Stimulated activated CD8-positive, alpha-beta memory T cell treated with anti-CD3 and anti-CD28 coated beads, Interleukin-15, amount 100 ng/mL, for 48 hours (primary cell): ENCODE results near the gene SH3BGRL3.
"Not testable (repeated sequence)": the region's sequence is repeated elsewhere in the genome, so short reads cannot be mapped to it uniquely, and the experiment has no call there.

Experiments
- DNase-seq, 2 donors: peaks; one replicate each; pipeline ENCODE4 v3.0.0-alpha.2; 2020; ENCODE audit warnings: low read depth in 2 of 2

SH3BGRL3 gene

GRCh38 chr1:26279456-26280332, at the start of gene SH3BGRL3:
Gene SH3BGRL3 (plus strand): TSS chr1:26280086. CDS start chr1:26280156, 70 bp downstream.
- DNase-seq: peak; percentile 84 to 85

- not testable (repeated sequence) for DNase-seq
Measured at GRCh38 chr1:26230682-26231081, 49.2 kb upstream of the SH3BGRL3 start.

GRCh38 chr1:26233903-26234643, 45.8 kb upstream of the SH3BGRL3 start, which contains the start of gene CEP85:
Gene CEP85 (plus strand): TSS chr1:26234200. CDS start chr1:26239784, 5,584 bp downstream.
- peak; percentile 96 to 97 for DNase-seq

GRCh38 chr1:26234644-26235370, 45.1 kb upstream of the SH3BGRL3 start:
- DNase-seq: no peak

- no peak for DNase-seq
Measured at GRCh38 chr1:26237230-26237966, 42.5 kb upstream of the SH3BGRL3 start.

DNA sequence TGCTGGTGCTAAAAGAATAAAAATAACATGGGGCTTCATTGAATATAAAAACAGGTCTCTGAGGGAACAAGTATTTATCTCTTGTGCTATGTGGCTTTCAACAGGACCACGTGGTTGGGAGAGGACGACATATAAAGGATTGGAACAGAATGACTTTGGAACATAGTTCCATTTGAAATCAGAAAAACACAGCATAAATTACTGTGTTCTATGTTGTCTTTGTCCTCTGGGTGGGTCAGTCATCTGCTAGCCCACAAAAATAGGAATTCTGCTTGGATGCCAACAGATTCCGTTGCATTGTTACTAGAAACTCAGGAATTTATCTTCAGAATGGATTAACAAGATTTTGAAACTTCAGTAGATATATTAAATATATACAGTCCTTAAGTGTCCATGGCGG, 40.0 kb upstream of the SH3BGRL3 start:
- DNase-seq: no peak

DNA sequence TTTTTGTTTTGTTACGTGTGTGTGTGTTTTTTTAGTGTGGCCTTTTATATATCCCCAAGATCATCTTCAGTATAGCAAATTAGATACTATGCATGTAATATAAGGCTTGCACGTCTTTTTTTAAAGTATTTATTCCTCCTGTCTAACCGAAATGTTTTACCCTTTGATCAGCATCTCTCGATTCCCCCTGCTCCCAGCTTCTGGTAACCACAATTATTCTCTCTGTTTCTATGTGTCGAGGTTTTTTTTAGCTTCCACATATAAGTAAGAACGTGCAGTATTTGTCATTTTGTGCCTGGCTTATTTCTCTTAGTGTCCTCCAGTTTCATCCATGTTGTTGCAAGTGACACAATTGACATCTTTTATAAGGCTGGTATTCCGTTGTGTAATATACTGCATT, 27.2 kb upstream of the SH3BGRL3 start:
- no peak for DNase-seq

GRCh38 chr1:26254404-26254803, 25.5 kb upstream of the SH3BGRL3 start:
- no peak for DNase-seq

DNA sequence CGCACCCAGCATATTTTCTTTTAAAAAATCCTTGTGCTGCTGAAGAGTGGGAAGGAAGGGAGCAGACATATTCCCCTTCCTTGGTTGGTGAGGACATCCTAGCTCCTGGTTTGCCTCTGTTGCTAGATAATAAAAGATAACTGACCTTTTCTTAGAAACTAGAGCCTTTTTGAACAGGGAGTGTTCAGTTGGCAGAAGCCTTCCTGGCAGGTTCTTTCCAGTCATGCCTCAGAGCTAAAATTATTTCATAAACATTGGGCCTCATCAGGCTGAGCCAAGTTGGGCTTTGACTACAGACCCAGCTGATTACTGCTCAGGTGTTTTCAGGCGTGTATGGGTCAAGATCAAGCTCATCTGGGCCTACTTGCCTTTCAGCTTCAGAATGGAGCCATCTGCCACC, 22.7 kb upstream of the SH3BGRL3 start:
- DNase-seq: no peak

GRCh38 chr1:26259005-26259404, 20.9 kb upstream of the SH3BGRL3 start:
- no peak for DNase-seq

- DNase-seq: no peak
Measured at GRCh38 chr1:26259578-26259977, 20.3 kb upstream of the SH3BGRL3 start.

DNA sequence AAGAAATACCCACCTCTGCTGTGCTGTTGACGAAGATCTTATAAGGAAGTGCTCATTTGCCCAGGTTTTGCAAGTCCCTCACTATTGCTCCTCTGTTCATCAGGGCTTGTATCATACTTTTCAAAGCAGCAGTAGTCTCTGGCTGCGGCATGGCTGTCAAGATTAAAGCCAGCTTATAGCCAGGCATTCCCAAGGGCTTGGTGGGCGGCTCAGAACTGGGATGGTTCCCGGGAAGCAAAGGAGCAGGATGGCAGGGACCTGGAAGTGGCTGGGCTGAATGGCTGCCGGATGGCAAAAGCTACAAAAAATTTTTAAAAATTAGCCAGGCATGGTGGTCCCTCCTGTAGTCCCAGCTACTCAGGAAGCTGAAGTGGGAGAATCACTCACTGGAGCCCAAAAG, 16.7 kb upstream of the SH3BGRL3 start:
- DNase-seq: no peak

GRCh38 chr1:26265405-26265804, 14.5 kb upstream of the SH3BGRL3 start:
- DNase-seq: no peak

- no peak for DNase-seq
Measured at GRCh38 chr1:26268290-26269197, 11.3 kb upstream of the SH3BGRL3 start.

GRCh38 chr1:26269198-26269550, 10.7 kb upstream of the SH3BGRL3 start:
- no peak for DNase-seq

DNA sequence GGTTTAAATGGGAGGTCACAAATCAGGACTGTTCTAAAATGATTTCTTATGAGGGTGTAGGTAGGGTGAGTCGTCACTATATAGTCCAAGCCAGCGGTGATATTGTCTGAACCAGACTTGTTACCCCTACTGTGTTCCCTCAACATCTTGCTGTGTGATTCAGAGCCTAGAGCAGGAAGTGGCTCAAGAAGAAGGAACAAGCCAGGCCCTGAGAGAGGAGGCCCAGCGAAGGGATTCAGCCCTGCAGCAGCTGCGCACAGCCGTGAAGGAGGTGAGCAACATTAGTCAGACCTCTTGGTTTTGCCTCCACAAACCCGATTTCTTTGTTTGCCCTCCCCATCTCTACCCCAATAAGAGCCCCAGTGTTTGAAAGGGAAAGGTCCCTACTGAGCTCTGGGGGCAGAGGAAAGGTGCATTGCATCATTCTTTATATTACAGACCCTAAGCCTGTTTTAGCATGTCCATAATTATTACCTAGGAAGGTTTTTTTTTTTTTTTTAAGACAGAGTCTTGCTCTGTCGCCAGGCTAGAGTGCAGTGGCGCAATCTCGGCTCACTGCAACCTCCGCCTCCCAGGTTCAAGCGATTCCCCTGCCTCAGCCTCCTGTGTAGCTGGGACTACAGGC, 5.0 kb upstream of the SH3BGRL3 start:
- no peak for DNase-seq

DNA sequence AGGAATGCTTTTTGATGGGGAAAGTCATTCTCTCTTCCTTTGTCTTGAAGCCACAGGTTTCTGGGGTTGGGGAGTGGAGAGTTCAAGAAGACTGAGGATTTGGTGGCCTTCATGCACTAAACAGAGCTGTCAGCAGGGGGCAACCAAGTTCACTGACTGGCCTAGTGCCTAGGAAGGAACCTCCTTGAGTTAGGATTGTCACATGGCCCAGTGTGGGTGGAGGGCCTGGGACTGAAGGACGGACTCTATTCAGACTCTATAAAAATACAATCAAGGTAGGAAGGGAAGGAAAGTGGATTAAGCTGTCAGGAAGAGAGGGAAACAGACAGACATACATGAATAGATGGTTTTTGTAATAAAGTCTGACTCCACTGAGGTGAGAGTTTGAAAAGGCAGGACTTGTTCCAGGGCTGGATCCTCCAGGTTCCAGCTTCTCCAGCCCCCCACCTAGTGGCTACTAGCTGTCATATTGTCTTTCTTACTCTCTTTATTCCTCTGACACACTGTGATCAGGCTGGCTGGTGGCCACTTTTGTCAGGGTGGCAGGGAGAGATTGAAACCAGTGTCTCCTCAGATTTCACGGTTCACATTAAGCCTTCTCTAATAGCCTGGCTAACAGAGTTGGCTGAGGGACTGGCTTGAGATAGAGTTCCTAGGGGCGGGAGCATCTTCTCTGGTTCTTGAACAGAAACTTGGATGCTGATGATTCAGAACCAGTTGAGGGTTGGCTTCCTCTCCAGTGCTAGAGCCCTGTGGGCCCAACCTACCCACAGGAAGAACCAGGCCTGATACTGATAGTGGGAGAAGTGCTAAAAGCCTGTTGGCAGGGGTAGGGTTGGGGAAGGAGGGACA, 4.1 kb upstream of the SH3BGRL3 start:
- peak; percentile 63 to 68 for DNase-seq

GRCh38 chr1:26276432-26276838, 3.5 kb upstream of the SH3BGRL3 start:
- DNase-seq: no peak

- DNase-seq: no peak
Measured at GRCh38 chr1:26277261-26277661, 2.6 kb upstream of the SH3BGRL3 start.
